SU-DHL-6 (cell line): ENCODE measurements around the gene NLRP1.

Experiments
- EZH2phosphoT487 ChIP-seq: fragments of 200-600 bp; sonication (generic), shearing (Covaris generic); conservative IDR thresholded peaks from 2 replicates; pipeline ENCODE4 v1.6.1; 2018; ENCODE audit warnings: mild to moderate bottlenecking, antibody characterized with exemption, low read length, moderate library complexity, mixed read lengths
- TF ChIP-seq, protein P1 (sequence below): fragments of 200-600 bp; sonication (generic); IDR thresholded peaks from one replicate; pipeline ENCODE4 v1.5.1; 2017; ENCODE audit warnings: antibody characterized with exemption, mild to moderate bottlenecking, low read length, moderate library complexity; ENCODE audit not compliant: insufficient read depth, poor library complexity, severe bottlenecking

DNA sequence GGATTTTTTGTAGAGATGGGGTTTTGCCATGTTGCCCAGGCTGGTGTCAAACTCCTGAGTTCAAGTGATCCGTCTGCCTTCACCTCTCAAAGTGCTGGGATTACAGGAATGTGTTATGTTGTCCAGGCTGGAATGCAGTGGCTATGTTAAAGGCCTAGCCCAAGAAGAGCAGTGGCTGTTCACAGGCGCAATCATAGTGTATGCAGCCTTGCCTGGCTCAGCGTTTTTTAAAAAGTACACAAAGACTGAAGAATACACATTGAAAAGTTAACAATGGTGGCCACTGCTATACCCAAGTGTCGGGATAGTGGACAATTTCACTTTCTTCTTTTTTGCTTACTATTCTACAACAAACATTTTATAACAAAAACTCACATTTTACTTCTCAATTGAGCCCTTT is 105.3 kb downstream of the NLRP1 start:
- TF ChIP-seq, protein P1, sequence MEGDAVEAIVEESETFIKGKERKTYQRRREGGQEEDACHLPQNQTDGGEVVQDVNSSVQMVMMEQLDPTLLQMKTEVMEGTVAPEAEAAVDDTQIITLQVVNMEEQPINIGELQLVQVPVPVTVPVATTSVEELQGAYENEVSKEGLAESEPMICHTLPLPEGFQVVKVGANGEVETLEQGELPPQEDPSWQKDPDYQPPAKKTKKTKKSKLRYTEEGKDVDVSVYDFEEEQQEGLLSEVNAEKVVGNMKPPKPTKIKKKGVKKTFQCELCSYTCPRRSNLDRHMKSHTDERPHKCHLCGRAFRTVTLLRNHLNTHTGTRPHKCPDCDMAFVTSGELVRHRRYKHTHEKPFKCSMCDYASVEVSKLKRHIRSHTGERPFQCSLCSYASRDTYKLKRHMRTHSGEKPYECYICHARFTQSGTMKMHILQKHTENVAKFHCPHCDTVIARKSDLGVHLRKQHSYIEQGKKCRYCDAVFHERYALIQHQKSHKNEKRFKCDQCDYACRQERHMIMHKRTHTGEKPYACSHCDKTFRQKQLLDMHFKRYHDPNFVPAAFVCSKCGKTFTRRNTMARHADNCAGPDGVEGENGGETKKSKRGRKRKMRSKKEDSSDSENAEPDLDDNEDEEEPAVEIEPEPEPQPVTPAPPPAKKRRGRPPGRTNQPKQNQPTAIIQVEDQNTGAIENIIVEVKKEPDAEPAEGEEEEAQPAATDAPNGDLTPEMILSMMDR: no peak
- TF ChIP-seq EZH2phosphoT487: no peak
